ENCODE measurements around the gene RBFOX2.
"Not testable (repeated sequence)": the region's sequence is repeated elsewhere in the genome, so short reads cannot be mapped to it uniquely, and the experiment has no call there.

Gene RBFOX2

DNA sequence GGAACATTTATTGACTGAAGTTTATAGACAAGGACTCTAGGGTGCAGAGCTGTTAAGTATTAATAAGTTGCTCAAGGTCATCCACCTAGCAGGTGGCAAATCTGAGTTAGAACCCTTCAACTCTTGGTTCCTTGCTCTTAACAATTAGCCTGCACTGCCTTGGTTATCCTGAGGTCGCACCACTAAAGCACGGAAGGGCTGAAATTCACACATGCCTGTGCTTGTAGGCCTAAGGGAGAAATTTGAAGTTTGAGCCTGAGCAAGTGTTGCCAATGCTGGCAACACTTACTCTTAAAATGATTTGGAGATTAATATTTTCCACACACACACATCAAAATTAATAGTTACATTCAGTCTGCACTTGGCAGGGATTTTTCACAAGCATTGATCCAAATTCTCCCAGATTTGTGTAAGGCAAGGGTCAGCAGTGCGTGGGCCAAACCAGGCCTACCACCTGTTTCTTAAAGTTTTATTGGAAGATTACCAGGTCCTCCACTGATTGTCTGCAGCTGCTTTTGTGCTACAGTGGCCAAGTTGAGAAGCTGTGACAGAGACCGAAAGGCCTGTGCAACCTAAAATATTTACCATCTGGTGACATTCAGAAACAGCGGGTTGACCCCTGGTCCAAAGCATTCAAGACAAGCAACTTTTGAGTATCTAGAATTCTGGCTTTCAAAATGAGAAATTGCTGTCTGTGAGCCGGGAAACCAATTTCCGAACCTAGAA lies 294.7 kb downstream of the RBFOX2 start:
- no peak for DNase-seq

DNA sequence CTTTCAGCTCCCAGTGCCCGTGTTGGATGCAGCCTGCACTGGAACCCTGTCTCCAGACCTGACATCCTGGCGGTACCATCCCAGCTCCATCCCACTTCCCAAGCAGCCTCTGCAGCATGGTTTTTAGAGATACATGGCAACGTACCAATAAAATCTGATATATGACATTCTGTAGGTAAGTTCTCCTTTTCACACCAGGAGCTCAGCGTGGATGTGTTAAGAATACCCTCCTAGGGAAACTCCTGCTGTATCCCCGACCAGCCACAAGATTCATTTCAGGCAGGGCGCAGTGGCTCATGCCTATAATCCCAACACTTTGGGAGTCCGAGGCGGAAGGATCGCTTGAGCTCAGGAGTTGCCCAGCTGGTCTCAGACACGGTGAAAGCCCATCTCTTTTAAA lies 295.6 kb downstream of the RBFOX2 start:
- DNase-seq: no peak

DNA sequence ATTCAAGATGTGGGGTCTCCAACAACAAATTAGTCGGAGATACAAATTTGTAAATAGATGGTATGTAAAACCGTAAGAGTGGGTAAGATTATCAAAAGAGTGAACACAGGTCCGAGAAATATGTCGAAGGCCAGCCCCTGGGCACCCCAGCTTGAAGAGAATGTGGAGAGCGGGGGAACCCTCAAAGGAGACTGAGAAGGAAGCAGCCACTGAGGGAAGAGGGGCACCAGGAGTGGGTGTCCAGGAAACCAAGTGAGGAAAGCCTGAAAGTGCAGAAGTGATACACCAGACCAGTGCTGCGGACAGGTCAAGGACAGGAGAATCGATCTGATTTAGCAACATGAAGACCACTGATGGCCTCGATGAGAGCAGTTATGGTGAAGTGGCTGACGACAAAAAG lies 296.5 kb downstream of the RBFOX2 start:
- no peak for DNase-seq

DNA sequence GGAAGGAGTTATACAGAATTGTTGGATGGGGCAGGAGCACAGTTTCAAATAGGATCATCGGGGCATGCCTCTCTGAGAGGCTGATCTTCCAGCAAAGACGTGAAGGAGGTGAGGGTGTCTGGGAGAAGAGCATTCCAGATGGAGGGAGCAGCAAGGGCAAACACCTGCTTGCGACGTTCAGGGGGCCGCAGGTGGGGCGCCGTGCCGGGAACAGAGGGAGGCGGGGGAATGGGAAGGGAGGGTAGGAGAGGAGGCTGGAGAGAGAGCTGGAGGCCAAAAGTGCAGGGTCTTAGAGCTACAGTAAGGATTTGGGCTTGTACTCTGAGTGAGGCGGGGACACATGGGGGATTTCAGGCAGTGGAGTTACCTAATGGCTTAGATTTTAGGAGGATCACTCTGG lies 297.3 kb downstream of the RBFOX2 start:
- no peak for DNase-seq

DNA sequence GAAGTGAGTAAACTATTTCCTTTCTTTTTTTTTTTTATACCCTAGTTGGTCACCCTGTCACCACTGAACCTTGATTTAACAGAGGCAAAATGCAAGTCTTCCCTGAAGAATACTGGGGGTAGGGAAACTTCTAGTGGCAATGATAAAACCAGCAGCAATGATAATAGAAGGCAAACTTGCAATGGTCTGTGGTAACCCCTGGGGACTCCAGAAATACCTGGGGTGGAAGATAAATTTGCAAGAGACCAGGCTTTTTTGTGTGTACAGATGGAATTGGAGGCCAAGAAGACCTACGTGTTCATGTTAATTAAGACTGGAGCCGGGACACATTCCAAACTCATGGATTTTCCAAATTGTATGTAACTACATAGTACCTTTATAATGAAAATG lies 299.3 kb downstream of the RBFOX2 start:
- no peak for DNase-seq

DNA sequence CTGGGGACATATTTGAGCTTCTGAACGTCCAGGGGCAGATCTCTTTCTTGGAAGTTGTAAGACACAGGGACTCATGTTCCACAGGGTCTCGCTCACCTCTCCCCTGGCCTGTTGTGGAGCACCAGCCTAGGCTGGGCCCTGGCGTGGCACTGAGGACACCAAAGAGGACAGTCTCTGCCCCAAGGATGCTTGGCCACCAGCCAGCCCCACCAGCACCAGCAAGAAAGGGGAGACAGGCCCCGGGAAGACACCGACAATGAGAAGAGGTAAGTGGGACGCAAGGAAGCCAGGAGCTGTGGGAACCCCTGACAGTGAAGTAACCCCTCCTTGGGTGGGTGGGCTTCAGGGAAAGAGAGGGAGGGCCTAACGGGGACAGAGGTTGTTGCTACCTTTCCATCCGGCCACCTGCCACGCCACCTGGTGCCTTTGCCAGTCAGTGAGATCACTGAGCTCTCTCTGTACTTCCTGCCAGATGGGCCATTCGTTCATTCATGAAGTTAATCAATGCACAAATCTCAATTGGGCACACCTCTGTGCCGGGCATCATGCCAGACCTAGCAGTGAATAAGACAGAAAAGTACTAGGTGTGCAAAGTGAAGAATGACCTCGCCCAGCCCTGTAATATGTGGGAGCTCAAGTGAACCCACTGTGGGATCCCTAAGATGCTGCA lies 299.9 kb downstream of the RBFOX2 start:
- DNase-seq: no peak

DNA sequence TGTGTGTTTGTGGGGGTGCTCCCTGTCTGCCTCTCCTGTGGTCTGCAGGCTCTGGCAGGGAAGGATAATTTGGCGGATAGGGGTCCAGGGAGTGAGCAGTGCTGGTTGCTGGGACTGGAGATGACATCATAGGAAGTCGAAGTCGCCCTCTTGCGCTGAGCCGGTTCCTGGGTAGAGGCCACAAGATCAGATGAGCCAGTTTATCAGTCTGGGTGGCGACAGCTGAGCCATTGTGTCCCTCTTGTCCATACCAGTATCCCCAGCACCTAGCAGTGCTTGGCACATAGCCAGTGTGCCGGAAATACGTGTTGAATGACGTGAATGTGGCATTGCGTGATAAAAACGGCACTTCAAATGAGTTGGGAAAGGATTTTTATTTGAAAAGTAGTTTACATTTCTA lies 301.2 kb downstream of the RBFOX2 start:
- peak in 1 of 14 donors; percentile 14 for DNase-seq

DNA sequence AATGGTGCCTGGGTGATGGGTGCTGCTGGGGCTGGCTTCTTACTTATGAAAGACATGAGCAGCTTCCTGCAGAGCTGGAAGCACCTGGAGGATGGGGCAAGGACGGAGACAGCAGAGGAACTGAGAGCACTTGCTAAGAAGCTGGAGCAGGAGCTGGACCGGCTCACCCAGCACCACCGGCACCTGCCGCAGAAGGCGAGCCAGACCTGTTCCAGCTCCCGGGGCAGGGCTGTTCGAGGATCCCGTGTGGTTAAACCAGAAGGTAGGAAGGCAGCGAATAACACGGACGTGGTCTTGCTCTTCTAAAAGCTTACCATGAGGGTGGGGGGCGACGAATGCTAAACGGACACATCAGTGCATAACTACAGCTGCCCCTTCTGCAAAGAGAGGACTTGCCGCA lies 301.7 kb downstream of the RBFOX2 start:
- DNase-seq: no peak

DNA sequence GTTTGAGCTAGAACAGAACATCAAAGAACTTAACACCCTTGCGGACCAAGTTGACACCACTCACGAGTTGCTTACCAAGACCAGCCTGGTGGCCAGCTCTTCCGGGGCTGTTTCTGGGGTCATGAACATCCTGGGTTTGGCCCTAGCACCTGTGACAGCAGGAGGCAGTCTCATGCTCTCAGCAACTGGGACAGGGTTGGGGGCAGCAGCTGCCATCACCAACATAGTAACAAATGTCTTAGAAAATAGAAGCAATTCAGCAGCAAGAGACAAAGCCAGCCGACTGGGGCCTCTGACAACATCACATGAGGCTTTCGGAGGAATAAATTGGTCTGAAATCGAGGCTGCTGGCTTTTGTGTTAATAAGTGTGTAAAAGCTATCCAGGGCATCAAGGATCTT lies 302.2 kb downstream of the RBFOX2 start:
- no peak for DNase-seq

DNA sequence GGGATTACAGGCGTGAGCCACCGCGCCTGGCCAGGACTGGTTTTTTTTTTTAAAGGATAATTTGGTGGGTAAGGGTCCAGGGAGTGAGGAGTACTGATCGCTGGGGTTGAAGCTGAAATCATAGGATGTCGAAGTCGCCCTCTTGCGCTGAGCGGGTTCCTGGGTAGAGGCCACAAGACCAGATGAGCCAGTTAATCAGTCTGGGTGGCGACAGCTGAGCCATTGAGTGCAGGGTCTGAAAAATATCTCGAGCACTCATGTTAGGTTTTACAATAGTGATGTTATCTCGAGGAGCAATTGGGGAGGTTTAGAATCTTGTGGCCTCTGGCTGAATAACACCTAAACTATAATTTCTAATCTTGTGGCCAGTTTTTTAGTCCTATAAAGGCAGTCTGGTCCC lies 303.1 kb downstream of the RBFOX2 start:
- DNase-seq: no peak

DNA sequence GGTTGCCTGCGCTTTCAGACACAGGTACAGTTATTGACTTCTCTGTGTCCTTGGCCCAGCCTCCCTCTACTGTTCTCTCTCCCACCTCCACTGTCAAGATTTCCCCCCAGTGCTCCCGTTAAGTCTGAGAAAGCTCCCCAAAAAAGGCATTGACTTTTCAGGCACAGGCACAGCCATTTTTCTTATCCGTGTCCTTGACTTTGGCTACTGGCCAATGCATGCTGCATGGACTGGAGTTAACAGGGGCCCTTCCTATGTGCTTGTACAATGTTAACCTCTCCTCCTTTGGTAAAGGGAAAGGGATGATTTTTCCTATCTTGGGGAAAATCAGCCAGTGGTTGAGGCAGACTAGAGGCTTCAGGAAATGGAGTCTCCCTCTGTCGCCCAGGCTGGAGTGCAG lies 306.7 kb downstream of the RBFOX2 start:
- DNase-seq: no peak

DNA sequence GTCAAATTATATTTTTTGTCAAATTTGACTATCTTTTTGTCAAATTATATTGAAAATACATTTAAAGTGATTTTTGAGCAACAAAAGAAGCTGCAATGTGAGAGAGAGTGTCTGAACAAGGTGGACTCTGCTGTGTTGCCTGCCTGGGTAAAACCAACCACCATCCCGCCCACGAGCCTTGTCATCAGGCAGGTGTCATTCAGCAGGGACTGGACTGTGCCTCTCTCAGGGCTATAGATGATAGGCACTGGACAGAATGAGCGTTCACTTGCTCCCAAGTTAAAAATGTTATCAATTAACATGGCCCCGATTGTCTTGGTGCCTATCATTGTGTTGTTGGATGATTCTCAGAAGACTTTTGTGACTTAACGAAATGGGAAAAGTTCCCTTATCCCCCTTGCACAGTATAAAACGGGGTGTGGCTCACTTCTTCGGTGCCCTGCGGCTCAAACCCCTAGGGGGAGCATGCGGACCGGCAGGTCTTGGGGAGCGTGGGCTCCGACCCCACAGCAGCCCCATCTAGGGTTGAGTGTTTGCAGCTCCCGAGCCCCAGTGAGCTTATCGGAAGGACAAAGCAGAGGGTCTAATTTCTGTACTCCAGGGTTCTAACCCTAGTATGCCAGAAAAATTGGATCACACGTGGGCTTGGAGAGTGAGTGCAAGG lies 309.3 kb downstream of the RBFOX2 start:
- no peak for DNase-seq

DNA sequence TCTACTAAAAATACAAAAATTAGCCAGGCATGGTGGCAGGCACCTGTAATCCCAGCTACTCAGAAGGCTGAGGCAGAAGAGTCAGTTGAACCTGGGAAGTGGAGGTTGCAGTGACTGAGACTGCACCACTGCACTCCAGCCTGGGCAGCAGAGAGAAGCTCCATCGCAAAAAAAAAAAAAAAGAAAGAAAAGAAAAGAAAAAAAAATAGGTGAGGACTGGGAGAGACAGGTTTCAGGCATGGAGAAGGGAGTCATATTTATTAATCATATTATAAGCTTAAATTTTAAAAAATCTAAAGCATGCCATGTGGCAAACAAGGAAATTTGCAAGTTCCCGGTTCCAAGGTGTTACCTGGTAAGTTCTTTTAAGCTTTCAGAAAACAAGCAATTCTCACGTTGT lies 311.1 kb downstream of the RBFOX2 start, which contains the start of gene APOL5:
Gene APOL5, plus strand, starts transcription at position 301 of the 400 bp plus-strand sequence. Its CDS starts 0 bp downstream, at position 301.
- no peak for DNase-seq

DNA sequence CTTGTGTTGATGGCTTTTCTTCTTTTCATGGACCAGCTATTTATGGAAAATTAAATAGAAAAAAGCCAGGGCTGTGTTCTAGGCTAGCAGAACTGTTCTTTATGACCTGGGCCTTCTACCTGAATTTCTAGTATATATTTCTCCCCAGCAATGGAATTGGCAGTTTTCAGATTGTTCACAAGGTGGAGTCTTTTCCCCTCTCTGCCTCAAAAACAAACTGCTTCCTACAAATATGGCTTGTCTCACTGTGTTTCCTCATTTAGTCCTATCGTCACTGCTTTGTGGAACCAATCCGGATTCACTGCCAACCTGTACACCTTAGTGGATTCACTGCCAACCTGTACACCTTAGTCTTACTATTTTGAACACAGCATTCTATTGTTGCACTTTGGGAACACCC lies 316.0 kb downstream of the RBFOX2 start:
- no peak for DNase-seq

DNA sequence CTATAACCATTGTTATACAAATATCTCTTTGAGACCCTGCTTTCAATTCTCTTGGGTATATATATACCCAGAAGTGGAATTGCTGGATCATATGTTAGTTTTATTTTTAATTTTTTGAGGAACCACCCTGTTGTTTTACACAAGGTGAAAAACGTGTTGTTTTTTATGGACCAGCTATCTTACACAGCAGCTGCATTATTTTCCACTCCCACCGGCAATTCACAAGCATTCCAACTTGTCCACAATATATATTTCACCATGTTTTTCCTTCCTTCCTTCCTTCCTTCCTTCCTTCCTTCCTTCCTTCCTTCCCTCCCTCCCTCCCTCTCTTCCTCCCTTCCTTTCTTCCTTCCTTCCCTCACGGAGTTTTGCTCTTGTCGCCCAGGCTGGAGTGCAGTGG lies 317.3 kb downstream of the RBFOX2 start:
- no peak for DNase-seq

DNA sequence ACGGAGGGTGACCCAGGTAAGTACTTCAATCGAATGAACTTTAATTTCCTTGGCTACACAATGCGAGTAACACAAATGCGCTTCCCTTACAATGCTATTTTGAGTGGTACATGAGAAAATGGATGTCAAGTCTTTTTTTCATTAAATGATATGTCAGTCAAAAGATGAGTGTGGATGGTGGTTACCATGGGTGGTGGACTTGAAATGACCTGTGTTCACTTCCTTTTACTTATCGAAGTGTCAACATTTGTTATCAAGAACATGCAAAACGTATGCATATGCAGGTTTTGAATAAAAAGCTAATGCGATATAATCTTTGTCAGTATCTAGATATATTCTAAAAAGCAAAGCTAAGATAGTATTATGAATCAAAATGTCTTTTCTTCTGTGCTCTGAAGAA lies 319.7 kb downstream of the RBFOX2 start:
- no peak for DNase-seq

DNA sequence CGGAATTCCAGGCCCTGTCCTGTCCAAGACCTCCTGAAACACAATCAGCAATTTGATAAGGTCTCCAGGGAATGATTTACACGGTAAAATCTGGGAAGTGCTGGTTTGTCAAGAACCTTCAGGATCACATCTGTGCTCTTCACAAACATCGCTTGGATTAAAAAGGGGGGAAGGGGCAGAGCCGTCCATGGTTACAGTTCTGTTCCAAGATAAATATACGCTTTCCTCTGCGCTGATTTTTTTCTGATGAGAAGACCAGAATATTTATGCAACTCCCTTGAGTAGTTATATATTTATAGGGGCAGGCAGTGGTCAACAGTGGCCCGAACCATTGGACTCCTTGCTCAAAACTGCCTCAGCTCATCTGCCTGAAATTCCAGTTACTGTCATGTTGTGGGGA lies 320.2 kb downstream of the RBFOX2 start:
- no peak for DNase-seq

DNA sequence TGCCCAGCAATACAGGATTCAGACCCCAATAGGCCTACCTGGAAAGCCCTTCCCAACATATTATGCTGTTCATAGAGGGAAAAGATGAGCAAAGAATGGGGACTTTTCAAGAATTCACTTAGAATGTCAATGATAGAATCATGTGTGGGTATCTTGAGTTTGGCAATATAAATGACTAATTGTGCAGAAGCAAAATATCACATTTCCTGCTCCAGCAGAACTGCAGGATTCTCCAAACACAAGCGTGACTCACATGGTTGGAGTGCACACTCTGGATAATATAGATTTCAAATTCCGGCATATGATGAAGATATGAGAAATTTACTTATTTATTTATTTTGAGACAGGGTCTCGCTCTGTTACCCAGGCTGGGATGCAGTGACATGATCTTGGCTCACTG lies 323.5 kb downstream of the RBFOX2 start:
- no peak for DNase-seq

DNA sequence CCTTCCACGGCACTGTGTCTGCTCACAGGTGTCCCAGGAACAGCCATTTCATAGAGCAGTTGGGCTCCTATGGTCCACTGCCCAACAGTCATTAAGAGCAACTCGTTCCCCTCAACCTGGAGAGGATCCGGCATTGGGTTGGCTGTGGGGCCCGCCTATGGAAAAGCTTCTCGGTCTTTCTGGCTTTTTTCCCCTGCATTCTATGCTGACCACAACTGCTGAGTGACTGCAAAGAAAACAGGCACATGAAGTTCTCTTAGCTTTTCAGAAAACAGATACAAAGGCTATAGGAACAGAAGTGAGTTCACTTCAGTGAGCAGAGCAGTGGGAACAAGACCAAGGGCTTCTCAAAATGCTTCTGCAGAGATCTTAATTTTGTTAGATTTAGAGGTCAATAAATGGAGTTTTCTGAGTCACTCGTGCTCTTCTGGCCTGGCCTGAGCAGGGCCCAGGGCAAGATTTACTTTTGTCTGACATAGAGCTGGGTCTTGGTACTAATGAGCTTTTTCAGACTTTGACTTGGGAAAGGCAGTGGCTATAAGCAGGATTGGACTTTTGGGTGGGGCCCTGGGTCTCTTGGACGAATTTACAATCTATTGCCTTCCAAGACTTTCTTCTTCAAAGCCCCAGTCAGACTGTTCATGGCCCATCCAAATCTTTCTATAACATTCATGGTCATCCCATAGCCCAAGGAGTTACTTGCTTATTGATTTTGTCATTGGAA lies 324.6 kb downstream of the RBFOX2 start:
- DNase-seq: no peak

DNA sequence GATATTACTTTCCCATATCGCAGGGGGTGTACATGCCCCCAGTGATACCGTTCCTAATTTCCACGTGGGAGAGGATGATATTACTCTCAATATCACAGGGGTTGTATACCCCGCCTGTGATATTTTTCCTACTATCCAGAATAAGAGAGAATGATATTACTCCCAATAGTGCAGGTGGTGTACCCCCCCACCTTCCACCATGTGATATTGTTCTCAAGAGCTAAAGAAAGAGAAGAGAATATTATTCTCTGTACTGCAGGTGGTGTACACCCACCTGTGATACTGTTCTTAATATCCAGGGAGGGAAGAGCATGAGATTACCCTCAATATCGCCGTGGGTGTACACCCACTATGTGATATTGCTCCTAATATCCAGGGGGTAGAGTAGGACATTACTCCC lies 328.8 kb downstream of the RBFOX2 start:
- not testable (repeated sequence) for DNase-seq

DNA sequence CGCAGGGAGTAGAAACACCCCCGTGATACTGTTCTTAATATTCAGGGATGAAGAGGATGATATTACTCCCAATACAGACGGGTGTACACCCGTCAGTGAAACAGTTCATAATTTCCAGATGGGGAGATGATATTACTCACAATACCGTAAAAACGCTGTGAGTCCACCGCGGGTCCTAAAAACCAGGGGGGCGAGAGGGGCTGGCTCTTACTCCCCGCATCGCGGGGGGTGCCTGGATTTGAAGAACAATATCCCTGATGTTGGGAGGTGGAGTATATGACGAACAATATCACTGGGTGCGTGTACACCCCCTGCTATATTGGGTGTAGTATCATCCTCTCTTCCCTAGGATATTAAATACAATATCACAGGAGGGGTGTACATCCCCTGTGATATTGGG lies 331.5 kb downstream of the RBFOX2 start:
- DNase-seq: no peak

DNA sequence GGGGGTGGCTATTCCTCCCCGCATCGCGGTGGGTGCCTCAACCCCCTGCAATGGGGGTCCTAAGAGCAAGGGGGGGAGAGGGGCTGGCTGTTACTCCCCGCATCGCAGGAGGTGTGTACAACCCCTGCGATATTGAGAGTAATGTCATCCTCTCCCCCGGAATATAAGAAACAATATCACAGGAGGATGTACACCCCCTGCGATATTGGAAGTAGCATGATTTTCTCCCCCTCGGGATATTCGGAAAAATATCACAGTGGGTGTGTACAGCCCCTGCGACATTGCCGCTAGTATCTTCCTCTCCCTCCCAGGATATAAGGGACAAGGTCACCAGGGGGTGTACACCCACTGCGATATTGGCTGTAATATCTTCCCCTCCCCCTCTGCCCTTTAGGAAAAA lies 333.4 kb downstream of the RBFOX2 start:
- no peak for DNase-seq

DNA sequence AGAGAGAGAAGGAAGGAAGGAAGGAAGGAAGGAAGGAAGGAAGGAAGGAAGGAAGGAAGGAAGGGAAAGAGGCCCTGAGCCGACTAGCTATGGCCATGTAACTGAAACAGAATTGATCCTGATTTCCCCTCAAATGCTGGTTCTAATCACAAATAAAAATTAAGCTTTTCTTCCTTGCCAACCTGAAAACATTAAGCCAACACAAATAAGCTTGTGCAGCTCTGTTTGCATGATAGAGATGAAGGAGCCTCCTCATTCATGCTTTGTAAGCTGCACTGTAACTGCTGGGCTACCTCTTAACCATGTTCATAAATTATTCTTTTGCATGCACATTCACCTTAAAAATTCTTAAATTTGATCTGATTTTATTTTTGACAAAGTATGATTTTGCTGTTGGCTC lies 338.6 kb downstream of the RBFOX2 start:
- DNase-seq: no peak

Data from C1 segment of cervical spinal cord (tissue), 14 donors.